Midbrain (tissue), 1 donor: ENCODE measurements around the gene TUB.

Experiments used
- DNase-seq: peaks from one replicate; lab custom pipeline; 2025; lab: John Stamatoyannopoulos, UW

TUB gene

DNA sequence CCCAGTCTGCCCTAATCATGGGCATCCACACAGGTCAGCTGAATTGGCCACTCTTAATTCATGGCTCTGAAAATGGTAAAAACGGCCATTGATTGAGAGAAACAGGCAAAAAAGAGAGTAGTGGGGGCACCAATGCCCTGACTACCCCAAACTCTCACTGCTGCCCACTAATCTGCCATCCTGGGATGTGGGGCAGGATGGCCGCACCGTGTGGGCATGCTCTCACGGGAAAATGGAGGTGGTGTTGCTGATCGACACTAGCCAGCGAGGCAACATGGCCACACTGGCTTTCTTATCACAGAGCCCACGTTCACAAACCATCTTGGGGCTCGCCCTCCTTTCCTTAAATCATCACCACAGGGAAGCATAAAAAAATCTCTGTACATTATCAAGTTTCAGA lies 11.2 kb upstream of the TUB start:
- DNase-seq = no peak

DNA sequence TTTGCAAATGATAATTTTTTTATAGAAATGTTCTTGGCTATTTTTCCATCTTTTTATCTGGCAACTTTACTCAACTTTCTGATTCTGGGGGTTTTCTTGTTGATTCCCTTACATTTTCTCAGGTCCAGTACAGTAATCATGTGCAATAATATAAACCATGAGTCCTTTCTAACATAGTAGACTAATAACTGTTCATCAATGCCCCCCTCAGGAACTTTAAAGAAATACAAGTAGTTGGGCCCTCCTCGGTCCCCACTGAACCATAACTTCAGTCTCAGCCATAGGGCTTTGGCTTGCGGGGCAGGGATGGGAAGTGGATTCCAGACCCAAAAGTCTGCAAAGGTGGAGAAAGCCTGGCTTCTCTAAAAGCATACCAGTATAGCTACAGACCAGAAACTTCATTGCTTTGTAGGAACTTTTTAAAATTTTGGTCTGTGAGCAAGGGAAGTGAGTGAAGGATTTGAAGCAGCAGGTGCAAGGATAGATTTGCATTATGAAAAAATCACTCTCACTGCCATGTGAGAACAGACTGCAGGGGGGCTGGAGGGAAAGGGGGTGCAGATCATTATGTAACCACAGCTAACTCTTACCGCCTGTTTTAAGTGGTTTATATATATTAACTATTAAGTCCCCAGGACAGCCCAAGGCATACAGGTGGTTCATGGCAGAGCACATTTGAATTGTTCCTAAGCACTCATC lies 10.4 kb upstream of the TUB start:
- DNase-seq = no peak

DNA sequence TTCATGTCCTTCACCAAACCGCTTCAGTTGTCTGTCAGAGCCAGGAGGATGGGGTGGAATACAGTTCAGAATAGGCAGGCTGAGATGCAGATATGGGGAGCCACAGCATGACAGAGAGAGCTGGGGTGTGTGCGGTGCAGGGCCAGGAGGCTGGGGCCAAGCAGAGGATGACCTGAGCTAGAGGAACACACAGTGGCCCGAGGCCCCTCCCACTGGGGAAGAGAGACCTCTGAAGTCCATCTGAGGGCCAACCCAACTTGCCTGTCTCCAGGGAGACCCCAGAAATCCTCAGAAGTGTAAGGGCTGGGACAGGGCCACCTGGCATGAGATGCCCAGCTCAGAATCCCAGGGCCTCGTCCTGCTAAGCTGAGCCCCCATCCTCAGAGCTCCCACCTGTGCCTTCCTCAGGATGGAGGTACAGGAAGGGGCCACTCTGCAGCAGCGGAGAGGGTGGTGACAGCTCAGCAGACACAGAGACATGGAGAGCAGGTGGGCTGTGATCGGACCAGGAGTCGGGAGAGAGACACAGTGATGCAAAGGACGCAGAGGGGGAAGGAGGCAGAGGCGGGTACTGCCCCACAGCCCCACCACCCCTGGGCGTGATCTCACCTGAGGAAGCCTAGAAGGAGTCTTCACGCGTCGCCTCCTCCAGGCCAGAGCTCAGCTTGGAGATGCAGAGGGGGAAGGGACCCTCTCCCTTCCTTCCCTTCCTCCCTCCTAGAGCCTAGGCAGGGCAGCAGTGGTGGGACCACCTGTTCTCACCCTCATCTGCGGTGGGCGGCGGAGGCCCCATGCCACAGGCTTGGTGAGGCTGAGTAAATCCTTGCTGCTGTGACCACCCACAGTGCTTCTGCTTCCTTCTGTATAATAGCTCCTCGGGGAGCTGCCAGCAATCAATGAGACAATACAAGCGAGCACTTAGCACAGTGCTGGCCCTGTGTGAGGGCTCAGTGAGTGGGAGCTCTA lies 9.1 kb upstream of the TUB start:
- DNase-seq = no peak

DNA sequence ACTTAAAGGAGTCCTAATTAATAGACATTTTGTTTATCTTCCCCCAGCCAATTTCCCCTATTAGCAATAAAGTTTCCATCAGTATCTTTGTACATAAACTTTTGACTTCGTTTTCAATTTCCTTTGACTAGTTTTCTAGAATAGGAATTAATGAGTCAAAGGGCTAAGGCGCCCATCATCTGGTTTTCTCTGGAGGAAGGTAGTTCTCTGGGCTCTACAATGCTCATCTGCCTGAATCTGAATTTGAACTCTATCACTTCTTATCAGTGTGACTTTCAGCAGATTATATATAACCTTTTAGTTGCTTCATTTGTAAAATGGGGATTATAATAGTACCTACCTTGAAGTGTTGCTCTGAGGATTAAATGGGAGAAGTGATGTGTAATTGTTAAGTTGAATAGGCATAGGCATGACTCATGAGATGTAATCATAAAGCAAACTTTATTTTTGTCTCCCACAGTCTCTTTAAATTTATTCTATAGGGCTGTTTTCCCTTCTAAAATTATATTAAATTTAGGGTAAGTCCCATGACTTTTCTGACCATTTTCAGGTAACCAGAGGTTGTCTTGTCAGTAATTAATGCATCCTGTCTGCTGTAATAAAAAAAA lies 5.8 kb upstream of the TUB start:
- no peak for DNase-seq

DNA sequence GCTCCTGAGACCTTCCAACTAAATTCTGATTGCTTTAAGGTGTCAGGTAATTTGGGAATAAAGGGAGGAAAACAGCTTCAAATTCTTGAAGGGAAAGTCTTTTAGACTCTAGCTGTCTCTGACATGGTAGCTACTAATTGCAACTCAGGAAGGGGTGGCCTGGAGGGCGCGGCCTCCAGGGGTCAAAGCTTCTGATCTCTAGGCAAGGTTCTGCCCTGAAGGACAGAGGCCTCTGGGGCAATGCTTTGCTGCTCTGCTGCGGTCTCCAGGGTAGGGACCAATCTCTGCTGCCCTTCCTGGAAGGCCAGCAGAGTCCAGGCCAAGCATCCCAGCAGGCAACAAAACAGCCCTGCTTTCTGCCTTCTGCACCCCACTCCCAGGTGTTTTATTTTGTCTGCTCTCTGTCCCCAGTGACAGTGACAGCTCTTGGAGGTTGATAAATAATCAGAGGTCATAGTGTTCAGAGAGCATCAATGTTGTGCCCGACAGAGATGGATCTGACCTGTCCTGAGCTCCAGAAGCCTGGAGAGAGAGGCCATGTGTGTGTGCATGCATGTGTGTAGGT lies 1.8 kb upstream of the TUB start:
- DNase-seq = no peak

DNA sequence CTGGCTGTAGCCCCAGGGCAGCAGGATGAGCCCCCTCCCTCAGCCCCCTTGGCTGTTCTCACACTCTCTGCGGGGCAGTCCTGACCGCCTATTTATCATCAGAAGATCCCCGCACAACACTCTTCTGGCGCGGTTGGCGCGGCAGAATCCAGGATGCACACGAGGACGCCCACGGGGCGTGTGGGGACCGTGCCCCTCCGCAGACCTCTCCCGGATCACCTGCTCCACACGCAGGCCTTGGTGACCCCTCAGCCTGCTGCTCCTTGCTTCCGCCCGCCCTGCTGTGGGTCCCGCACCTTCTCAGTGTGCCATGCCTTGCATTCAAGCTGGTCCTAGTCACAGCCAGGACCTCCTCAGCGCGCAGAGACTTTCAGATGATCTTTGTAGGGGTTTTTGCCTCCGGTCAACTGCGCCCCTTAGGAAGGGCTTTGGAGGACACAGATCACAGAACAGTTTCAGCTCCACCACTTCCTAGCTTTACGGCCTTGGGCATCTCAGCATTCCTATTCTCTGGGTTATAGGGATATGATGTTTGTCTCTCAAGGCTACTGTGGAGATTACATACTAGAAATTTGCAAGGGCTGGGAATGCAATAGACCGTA lies 841 bp upstream of the TUB start:
- DNase-seq = no peak

DNA sequence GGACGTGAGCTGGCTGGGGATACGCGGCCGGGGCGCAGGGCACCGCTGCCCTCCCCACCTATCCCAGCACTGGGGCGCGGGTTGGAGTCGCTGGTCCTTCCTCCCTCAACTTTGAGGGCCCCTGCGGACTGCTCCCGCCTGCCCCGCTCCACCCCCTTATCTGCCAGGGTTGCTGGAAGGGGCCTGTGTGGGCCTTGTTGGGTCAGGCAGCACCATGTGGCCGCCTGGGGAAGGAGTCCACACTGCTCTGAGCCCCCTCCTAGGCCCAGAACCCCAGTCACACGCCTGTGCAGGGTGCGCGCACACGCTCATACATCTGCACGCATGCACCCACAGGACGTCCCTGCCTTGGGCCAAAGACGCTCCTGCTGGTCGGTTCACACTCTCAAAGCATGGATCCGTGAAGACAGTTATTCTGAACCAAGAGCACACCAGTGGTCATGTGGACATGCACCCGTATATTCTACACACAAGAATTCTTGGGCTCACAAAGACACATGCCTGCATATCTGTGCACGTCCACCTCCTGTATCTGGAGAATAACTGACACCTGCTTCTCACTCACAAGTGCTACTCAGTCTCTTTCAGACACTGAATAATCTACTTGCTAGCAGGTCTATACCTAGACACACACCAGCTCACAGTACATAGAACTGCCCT lies 710 bp downstream of the TUB start:
- no peak for DNase-seq

DNA sequence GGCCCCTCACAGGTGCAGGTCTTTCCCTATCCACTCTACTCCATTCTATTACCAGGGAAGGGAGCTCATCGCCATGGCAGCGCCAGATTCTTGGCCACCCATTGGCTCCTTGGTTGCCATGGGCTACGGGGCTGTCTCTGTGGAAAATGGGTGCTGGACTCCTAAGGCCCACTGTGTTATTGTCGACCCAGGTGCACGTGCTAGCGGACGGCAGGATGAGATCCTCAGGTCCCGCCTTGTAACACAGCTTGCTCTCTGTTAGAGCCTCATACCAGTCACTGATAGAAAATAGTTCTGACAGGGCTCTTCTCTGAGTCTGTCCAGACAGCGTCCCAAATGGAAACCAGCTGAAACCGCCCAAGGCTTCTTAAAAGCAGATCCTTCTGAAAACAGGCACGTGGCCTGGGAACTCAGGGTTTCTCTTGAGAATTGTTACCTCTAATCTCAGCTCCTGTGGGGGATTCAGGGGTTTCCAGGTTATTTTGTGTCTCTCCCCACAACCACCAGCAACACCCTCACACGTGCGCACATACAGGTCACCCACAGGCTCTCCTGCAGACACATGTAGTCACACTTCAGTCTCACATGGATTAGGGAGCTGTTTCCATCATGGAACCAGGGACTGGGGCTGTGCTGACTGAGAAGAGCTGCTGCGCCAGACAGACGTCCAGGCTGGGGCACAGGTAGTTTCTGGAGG lies 1.5 kb downstream of the TUB start:
- peak; percentile 35 for DNase-seq

DNA sequence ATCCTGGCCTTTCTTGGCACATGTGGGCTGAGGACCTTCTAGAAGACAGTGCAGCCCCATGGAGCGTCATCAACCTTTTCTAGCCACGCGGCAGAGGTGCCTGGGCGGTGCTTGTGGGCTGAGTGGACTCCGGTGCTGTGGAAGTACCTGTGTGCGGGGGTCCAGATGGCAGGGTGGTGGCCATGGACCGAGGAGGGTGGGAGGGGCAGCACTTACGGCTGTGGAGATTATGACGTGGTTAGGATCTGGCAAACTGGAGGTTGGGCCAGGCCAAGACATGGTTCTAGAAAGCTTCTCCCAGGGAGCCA lies 2.0 kb downstream of the TUB start:
- no peak for DNase-seq

DNA sequence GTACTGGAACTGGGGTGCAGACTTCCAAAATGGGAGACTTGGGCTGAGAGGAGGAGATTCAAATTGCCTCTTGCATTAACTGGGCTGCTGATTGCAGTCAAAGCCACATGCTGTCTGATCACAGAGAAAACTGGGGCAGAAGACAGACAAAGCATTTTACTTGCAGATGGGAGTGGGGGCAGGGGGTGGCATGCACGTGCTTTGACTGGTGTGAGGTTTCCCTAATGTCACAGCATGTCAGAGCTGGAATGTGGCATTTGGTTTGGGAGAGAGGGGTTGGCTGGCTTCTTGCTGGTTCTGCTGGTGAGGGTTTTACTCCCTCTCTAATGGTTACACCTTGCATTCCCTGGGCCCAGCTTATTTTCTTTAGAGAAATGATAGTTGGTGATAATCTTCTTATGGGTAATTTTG lies 2.9 kb downstream of the TUB start:
- peak; percentile 4 for DNase-seq

DNA sequence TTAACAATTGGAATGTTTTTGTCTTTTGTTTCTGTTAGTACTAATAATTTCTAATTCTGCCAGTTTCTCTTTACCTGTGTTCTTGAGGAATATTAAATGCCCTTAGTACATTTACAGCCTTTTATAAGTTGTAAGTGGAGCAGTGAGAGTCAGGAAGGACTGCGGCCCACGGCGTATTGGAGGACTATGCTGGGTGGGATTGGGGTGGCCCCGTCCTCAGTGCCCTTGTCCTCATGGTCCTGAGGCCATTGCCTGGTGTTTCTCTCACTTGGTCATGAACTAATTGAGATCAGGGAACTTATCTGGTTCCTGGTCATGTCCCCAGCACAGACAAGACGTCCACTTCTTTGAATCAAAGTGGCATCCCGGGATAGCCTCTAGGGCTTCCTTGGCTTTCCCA lies 3.3 kb downstream of the TUB start:
- no peak for DNase-seq

DNA sequence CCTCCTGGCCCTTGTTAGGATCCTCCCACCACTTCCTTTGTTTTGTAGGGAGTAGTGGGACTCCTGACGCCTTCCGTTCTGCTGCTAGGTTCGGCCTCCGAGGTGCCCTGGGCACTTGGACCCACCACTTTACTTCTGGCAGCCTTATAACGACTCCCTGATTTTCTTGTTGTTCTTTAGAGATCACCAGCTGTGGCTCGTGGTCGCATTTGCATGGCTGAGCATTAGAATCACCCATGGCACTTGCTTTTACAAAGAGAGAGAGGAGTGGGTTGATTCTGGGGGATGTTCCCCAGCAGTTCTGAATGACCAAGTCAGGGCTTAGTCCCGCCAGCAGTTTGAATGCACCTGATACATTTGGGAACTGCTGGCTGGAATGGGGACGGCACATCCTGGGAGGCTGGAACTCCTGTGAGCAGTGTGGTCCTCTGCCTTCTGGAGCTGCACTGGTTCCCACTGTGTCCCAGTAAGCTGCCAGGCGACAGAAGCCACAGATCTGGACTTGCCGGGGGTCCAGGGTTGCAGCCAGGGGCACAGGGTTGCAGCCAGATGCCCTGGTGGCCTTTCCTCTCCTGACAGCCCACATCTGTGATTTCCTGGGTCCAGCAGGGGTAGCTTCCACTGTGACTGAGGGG lies 4.1 kb downstream of the TUB start:
- no peak for DNase-seq

DNA sequence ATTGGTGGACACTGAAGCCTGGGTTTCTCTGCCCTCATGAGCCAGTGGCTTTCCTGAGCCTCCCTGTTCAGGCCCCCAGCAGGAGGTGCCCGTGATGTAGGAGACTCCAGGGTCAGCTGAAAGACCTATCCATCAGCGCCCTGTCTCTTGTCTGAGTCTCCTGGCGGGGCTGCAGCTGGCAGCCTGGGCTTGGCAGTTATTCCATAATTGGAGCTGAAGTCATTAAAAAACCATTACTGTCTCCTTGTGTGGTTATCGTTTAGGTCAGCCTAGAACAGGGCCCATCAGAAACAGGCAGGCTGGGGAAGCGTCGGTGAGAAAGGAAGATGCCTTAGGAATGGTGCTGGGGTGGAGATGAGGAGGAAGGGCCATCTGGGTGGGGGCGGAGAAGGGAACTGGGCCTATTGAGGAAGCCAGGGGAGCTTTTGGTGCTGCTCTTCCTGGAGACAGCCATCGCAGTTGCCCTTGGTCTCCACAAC lies 5.0 kb downstream of the TUB start:
- DNase-seq = no peak

DNA sequence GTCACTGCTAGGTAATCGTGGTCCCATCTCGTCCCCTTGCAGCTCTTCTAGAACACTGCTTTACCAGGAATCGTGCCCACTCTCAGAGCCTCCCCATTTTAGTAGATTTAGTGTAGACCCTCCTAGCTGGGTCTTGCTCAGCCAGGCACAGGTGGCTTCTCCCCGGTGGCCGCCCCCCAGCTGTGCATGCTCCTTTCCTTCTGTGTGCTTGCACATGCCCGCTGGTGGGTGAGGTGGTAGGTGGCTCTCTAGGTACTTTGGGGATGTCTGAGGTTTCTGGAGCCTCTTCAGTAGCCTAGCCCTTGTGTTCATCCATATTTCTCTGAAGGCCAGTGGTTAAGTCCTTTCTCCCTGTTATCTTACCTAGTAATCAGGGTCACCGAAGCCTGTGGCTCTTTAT lies 5.6 kb downstream of the TUB start:
- DNase-seq = no peak

DNA sequence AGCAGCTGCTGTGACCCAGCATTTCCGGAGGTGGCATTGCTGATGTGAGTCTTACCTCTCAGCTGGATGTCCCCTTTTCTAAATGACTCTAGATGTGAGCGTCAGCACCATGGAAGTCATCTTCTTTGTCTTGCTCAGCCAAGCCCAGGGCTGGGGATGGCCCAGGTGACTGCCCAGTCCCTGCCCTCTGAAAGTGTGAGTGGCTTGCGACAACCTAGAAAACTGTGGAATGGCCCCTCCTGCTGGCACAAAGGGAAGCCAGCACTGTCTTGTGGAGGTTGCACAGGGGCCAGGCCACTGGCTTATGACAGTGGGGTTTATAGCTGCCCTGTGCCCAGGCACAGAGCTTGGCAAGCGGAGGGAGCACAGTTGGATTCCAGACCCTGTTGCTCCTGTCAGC lies 6.2 kb downstream of the TUB start:
- DNase-seq = peak; percentile 3

DNA sequence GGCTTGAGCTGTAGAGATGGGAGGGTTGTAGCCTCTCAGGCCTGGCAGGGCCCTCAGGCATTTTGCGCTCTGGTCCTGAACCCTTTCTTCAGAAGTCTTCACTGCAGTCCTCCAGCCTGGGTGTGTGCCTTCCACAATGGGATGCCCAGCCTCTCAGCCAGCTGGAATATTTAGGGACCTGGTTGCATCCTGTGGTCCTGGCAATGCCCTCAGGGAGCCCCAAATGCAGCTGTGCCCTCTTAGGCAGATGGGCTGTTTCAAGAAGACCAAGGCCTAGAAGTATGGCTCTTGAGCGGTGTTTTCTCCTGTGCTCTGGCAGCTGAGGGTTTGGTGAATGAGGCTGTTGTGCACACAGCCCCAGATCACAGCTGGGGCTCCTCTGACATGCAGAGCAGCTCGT lies 6.7 kb downstream of the TUB start:
- DNase-seq = no peak

DNA sequence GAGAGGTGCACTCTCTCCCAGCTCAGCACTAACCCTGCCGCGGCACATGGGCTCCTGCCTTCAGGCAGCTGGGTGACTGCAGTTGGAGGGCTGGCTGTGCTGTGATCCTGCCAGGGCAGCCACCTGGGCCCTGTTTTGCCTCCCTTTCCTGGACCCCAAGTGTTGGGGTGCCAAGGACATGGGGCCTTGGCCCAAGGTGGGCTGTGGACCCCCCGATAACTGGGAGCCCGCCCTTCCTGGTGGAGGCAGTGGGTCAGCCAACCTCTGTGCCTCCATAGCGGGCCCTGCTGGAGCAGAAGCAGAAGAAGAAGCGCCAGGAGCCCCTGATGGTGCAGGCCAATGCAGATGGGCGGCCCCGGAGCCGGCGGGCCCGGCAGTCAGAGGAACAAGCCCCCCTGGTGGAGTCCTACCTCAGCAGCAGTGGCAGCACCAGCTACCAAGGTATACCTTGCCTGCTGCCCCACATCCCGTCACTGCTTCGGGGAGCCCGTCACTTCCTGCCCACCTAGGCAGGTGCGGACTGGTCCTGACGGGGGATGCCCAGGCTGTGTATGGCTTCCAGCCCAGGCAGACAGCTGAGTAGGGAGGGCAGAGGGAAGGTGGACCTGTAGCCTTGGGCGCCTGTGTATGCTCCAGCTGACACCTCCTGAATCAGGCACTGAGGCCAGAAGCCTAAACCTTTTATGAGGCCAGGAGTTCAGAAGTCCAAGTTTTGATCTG lies 8.9 kb downstream of the TUB start:
- no peak for DNase-seq

DNA sequence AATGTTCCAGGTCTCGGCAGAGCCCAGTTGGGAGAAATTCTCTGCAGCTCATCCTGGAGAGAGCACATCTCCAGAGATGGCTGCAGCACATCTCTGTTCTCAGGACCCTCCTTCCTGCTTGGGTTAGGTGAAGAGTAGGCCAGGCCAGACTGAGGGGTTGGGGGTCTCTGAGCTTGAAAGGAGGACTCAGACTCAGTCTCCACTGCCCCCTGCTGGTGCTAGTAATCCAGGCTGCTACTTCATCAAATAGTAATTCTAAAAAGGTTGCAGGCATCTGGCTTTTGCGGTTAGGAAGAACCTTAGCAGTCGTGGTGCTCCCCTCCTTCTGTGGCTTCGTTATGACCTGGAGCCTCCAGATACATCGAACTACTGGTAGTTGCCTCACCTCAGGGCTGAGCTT lies 9.7 kb downstream of the TUB start:
- peak; percentile 21 for DNase-seq

DNA sequence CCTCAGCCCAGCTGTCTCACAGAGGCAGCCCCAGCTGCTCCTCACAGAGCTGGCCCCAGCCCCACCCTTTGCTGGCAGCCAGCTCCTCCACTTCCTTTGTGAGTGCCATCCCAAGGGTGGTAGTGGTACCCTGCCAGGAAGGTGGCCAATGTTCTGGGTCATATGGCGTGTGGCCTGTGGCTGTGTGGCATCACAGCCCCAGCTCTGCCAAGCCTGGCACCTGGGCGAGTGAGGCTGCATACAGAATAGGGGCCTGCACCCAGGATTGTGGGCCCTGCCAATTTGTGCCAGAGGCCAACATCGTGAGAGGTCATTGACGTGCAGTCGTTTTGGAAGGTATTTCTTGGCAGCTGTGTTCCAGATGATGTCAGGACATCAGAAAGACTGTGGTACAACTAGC lies 10.7 kb downstream of the TUB start:
- no peak for DNase-seq
